D721Med (cell line): ENCODE measurements around the gene GCG.

Experiments used
- DNase-seq: peaks from one replicate; pipeline ENCODE4 v3.0.0; 2011; ENCODE audit warnings: low spot score; ENCODE audit not compliant: insufficient read length
- FAIRE-seq: peaks from 2 replicates; lab custom pipeline; 2011; peaks lifted over from hg19 to GRCh38; lab: Jason Lieb, UNC
- TF ChIP-seq, protein P1 (sequence below): IDR thresholded peaks from 2 replicates; pipeline ENCODE4 v1.5.1; 2012; ENCODE audit warnings: mild to moderate bottlenecking, control low read depth; ENCODE audit not compliant: insufficient read depth; ENCODE audit errors: missing control alignments

The GCG gene

DNA sequence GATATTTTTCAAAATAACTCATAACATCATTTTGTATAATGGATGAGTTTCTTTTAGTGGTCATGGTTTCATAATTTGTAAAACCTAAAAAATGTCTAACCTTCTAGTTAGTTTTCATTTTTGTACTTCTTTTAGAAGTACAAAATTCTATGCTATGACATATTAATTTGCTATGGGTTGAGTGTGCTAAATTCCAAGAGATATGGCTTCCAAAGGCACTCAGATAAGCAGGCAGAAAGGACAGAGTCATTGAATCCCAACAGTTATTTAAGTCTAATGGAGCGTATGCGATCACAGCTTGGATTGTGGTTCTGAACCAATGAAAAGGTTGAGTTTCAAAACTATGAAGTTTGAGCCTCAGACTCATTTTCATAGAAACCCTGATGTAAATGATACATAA is 37.0 kb downstream of the GCG start:
- DNase-seq: no peak
- TF ChIP-seq, protein P1, sequence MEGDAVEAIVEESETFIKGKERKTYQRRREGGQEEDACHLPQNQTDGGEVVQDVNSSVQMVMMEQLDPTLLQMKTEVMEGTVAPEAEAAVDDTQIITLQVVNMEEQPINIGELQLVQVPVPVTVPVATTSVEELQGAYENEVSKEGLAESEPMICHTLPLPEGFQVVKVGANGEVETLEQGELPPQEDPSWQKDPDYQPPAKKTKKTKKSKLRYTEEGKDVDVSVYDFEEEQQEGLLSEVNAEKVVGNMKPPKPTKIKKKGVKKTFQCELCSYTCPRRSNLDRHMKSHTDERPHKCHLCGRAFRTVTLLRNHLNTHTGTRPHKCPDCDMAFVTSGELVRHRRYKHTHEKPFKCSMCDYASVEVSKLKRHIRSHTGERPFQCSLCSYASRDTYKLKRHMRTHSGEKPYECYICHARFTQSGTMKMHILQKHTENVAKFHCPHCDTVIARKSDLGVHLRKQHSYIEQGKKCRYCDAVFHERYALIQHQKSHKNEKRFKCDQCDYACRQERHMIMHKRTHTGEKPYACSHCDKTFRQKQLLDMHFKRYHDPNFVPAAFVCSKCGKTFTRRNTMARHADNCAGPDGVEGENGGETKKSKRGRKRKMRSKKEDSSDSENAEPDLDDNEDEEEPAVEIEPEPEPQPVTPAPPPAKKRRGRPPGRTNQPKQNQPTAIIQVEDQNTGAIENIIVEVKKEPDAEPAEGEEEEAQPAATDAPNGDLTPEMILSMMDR: no peak
- no peak for FAIRE-seq

GRCh38 chr2:162114271-162114670 is 37.8 kb downstream of the GCG start:
- TF ChIP-seq, protein P1: no peak
- DNase-seq (no peak), FAIRE-seq (no peak)

DNA sequence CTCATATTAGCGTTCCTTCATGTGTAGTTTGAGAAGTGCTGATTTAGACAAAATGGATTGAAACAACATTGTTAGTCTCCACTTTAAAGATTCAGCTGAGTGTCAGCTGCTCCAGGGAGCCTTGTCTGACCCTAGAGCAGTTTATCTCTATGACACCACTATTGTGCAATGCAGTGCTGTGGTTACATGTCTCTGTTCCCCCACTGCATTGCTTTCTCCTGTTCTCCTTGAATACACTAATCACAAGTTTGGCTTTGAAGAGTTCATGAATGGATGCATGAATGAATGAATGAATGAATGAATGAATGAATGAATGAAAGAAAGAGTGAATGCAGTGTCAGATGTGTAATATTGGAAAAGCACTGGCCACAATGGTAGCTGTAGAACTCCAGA is 38.3 kb downstream of the GCG start:
- DNase-seq (no peak), FAIRE-seq (no peak)
- TF ChIP-seq, protein P1: no peak

- TF ChIP-seq, protein P1: no peak
- FAIRE-seq (no peak), DNase-seq (no peak)
Observed at GRCh38 chr2:162113088-162113775, 38.8 kb downstream of the GCG start.

DNA sequence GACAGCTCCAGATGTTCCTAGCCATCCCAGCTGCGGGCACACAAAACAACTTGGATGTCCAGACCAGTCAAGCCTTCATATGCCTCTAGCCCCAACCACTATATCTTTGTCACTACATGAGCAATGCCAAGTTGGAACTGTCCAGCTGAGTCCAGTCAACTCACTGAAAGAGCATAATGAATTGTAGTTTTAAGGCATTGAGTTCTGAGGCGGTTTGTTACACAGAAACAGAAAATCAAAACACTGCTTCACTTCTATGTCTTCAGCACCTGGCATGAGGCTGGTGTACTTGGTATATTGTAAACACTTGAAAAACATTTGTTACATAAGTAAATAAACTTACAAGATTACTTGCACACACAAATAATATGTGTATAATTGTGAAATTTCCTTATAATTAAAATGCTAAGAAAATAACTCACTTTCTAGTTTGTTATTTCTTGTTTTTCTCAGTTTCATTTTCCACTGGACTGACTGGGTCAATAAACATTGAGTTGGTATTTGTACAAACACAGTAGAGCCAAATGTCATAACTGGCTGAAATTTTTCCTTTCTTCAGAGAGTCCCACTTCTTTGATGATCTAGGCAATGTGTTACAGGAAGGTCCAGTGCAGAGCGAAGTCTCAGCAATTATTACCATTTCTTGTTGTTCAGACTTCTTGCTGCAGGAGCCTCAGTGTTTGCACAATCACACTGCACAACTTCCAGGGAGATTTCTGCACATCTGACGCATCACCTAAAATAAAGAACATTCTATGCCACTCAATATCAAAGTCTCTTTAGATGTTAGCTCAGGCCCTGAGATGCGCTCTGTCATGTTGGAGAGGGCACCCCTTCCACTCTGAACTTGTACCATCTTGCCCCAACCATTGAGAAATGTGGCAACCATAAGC is 39.8 kb downstream of the GCG start:
- DNase-seq (no peak), FAIRE-seq (no peak)
- TF ChIP-seq, protein P1: no peak

GRCh38 chr2:162107361-162107901 is 44.6 kb downstream of the GCG start:
- FAIRE-seq: no peak
- TF ChIP-seq, protein P1: no peak

GRCh38 chr2:162106746-162107145 is 45.3 kb downstream of the GCG start:
- TF ChIP-seq, protein P1: no peak
- no peak for FAIRE-seq

More at GRCh38 chr2:162107361-162107901, 44.6 kb downstream of the GCG start:
- DNase-seq: no peak

More at GRCh38 chr2:162106746-162107145, 45.3 kb downstream of the GCG start:
- DNase-seq: no peak
